ENCODE data around the gene ANO2.

- no peak for TF ChIP-seq CTCF (IDR thresholded peaks at IDR 0.05; ENCODE audit: extremely low read depth in 1 of 2, insufficient read depth in 1 of 2, low read depth in 1 of 2, low read length in 2 of 2)
- TF ChIP-seq POLR2A (IDR thresholded peaks at IDR 0.05; ENCODE audit: low read depth, low read length) = no peak
- no peak for TF ChIP-seq MYC (IDR thresholded peaks at IDR 0.05; ENCODE audit: low read depth, low read length)
- TF ChIP-seq FOS (IDR thresholded peaks at IDR 0.05; ENCODE audit: borderline replicate concordance, insufficient read depth, low read length) = no peak
Observed at GRCh38 chr12:5636907-5637306, 308.2 kb downstream of the ANO2 start.
